SU-DHL-6 (cell line): ENCODE measurements around the gene PDSS1.

Source experiments
- EZH2phosphoT487 ChIP-seq: fragments of 200-600 bp; sonication (generic), shearing (Covaris generic); conservative IDR thresholded peaks from 2 replicates; pipeline ENCODE4 v1.6.1; 2018; ENCODE audit warnings: mild to moderate bottlenecking, antibody characterized with exemption, low read length, moderate library complexity, mixed read lengths
- TF ChIP-seq, protein P1 (sequence below): fragments of 200-600 bp; sonication (generic); IDR thresholded peaks from one replicate; pipeline ENCODE4 v1.5.1; 2017; ENCODE audit warnings: antibody characterized with exemption, mild to moderate bottlenecking, low read length, moderate library complexity; ENCODE audit not compliant: insufficient read depth, poor library complexity, severe bottlenecking

DNA sequence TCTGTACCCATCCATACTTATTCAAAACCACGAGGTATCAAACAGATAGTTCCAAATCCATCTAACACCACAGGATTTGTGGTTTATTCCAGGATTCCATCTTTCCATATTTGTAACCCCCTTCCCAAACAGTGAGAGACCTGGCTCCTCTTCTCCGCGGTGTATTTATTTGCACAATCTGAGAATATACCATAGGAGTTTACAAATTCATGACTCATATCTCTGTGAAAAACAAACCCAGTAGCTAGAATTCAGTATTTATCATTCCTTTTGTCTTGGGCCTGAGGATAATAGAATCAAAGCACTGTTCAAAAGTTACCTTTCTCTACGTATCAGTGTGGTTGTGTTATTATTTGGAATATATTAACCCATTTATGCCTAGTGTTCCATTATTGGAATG, 31.9 kb downstream of the PDSS1 start:
- no peak for TF ChIP-seq EZH2phosphoT487
- TF ChIP-seq, protein P1, sequence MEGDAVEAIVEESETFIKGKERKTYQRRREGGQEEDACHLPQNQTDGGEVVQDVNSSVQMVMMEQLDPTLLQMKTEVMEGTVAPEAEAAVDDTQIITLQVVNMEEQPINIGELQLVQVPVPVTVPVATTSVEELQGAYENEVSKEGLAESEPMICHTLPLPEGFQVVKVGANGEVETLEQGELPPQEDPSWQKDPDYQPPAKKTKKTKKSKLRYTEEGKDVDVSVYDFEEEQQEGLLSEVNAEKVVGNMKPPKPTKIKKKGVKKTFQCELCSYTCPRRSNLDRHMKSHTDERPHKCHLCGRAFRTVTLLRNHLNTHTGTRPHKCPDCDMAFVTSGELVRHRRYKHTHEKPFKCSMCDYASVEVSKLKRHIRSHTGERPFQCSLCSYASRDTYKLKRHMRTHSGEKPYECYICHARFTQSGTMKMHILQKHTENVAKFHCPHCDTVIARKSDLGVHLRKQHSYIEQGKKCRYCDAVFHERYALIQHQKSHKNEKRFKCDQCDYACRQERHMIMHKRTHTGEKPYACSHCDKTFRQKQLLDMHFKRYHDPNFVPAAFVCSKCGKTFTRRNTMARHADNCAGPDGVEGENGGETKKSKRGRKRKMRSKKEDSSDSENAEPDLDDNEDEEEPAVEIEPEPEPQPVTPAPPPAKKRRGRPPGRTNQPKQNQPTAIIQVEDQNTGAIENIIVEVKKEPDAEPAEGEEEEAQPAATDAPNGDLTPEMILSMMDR: no peak
